Measurements from ENCODE around the gene PDZRN3.

PDZRN3 gene

GRCh38 chr3:73380735-73381532 is 243.8 kb downstream of the PDZRN3 start:
- no peak for TF ChIP-seq CTCF (conservative IDR thresholded peaks at IDR 0.05)
- H3K27ac ChIP-seq = peak overlapping the region; percentile 61

- TF ChIP-seq CTCF (conservative IDR thresholded peaks at IDR 0.05) = no peak
- no peak overlapping the region for H3K27ac ChIP-seq
These were observed 245.3 kb downstream of the PDZRN3 start for GRCh38 chr3:73379465-73379864.

GRCh38 chr3:73378207-73378606 is 246.5 kb downstream of the PDZRN3 start:
- H3K27ac ChIP-seq = no peak overlapping the region
- TF ChIP-seq CTCF (conservative IDR thresholded peaks at IDR 0.05) = no peak

- H3K27ac ChIP-seq = no peak overlapping the region
- no peak for TF ChIP-seq CTCF (conservative IDR thresholded peaks at IDR 0.05)
These were observed 258.9 kb downstream of the PDZRN3 start for GRCh38 chr3:73365756-73366397.

GRCh38 chr3:73364517-73364916 is 260.2 kb downstream of the PDZRN3 start:
- no peak for TF ChIP-seq CTCF (conservative IDR thresholded peaks at IDR 0.05)
- H3K27ac ChIP-seq = no peak overlapping the region

- no peak overlapping the region for H3K27ac ChIP-seq
- TF ChIP-seq CTCF (conservative IDR thresholded peaks at IDR 0.05) = no peak
These were observed 261.6 kb downstream of the PDZRN3 start for GRCh38 chr3:73363093-73363492.

- no peak for TF ChIP-seq CTCF (conservative IDR thresholded peaks at IDR 0.05)
- H3K27ac ChIP-seq = peak overlapping the region; percentile 28; the same call in 1 of the 2 replicates
These were observed 263.1 kb downstream of the PDZRN3 start for GRCh38 chr3:73361591-73361990.

All from VCaP (cell line).